Measurements from ENCODE around the gene HSPA4L.

The HSPA4L gene

GRCh38 chr4:127782275-127783025 is at the start of gene HSPA4L:
HSPA4L (plus strand) TSS chr4:127782322; CDS start chr4:127782551, 229 bp downstream.
- DNase-seq, result peak; percentile 60 to 61

GRCh38 chr4:127732623-127733328 is 49.3 kb upstream of the HSPA4L start:
- no peak for DNase-seq

GRCh38 chr4:127734976-127735375 is 47.1 kb upstream of the HSPA4L start:
- no peak for DNase-seq

- no peak for DNase-seq
Measured at GRCh38 chr4:127737295-127737694, 44.8 kb upstream of the HSPA4L start.

- DNase-seq, result no peak
Measured at GRCh38 chr4:127741247-127741646, 40.9 kb upstream of the HSPA4L start.

- no peak for DNase-seq
Measured at GRCh38 chr4:127747883-127748282, 34.2 kb upstream of the HSPA4L start.

- no peak for DNase-seq
Measured at GRCh38 chr4:127748957-127749356, 33.2 kb upstream of the HSPA4L start.

GRCh38 chr4:127756906-127757305 is 25.2 kb upstream of the HSPA4L start:
- no peak for DNase-seq

GRCh38 chr4:127759228-127759820 is 22.8 kb upstream of the HSPA4L start:
- no peak for DNase-seq

- no peak for DNase-seq
Measured at GRCh38 chr4:127759893-127760292, 22.2 kb upstream of the HSPA4L start.

- DNase-seq, result no peak
Measured at GRCh38 chr4:127771535-127772275, 10.4 kb upstream of the HSPA4L start.

GRCh38 chr4:127772769-127773671 is 9.1 kb upstream of the HSPA4L start:
- DNase-seq, result no peak

GRCh38 chr4:127775843-127776242 is 6.3 kb upstream of the HSPA4L start:
- DNase-seq, result no peak

GRCh38 chr4:127776620-127777019 is 5.5 kb upstream of the HSPA4L start:
- no peak for DNase-seq

GRCh38 chr4:127777487-127777886 is 4.6 kb upstream of the HSPA4L start:
- DNase-seq, result no peak

GRCh38 chr4:127778102-127778501 is 4.0 kb upstream of the HSPA4L start:
- DNase-seq, result no peak

- DNase-seq, result no peak
Measured at GRCh38 chr4:127780598-127780997, 1.5 kb upstream of the HSPA4L start.

- DNase-seq, result no peak
Measured at GRCh38 chr4:127781300-127782024, 660 bp upstream of the HSPA4L start.

- DNase-seq, result peak; percentile 69 to 72
Measured at GRCh38 chr4:127782025-127782274, 172 bp upstream of the HSPA4L start.

GRCh38 chr4:127783026-127783769 is 1.1 kb downstream of the HSPA4L start:
- no peak for DNase-seq
